DND-41 (cell line): ENCODE measurements around the gene DTNB.

Source experiments
- EZH2 ChIP-seq: IDR thresholded peaks from 3 replicates; pipeline ENCODE4 v1.6.1; 2012; ENCODE audit warnings: borderline replicate concordance, low read depth, mild to moderate bottlenecking, moderate library complexity, low read length, inconsistent platforms; ENCODE audit not compliant: severe bottlenecking
- TF ChIP-seq, protein P1 (sequence below): IDR thresholded peaks from 2 replicates; pipeline ENCODE4 v1.5.1; 2012; ENCODE audit warnings: borderline replicate concordance, low read length, moderate library complexity, mild to moderate bottlenecking; ENCODE audit not compliant: poor library complexity, severe bottlenecking; ENCODE audit errors: extremely low read depth

GRCh38 chr2:25490217-25490616 is 183.2 kb downstream of the DTNB start:
- TF ChIP-seq, protein P1, sequence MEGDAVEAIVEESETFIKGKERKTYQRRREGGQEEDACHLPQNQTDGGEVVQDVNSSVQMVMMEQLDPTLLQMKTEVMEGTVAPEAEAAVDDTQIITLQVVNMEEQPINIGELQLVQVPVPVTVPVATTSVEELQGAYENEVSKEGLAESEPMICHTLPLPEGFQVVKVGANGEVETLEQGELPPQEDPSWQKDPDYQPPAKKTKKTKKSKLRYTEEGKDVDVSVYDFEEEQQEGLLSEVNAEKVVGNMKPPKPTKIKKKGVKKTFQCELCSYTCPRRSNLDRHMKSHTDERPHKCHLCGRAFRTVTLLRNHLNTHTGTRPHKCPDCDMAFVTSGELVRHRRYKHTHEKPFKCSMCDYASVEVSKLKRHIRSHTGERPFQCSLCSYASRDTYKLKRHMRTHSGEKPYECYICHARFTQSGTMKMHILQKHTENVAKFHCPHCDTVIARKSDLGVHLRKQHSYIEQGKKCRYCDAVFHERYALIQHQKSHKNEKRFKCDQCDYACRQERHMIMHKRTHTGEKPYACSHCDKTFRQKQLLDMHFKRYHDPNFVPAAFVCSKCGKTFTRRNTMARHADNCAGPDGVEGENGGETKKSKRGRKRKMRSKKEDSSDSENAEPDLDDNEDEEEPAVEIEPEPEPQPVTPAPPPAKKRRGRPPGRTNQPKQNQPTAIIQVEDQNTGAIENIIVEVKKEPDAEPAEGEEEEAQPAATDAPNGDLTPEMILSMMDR, result no peak
- TF ChIP-seq EZH2, result no peak
